ENCODE measurements around the gene DYRK3. TPM values are rescaled to one million over a fixed set of nuclear protein-coding genes. Genes with fewer than 3 reads are reported as not detected.

Gene DYRK3
- total and polyA plus RNA-seq, 12 donors: 4.1 to 31.1 (median 20.8) TPM

DNA sequence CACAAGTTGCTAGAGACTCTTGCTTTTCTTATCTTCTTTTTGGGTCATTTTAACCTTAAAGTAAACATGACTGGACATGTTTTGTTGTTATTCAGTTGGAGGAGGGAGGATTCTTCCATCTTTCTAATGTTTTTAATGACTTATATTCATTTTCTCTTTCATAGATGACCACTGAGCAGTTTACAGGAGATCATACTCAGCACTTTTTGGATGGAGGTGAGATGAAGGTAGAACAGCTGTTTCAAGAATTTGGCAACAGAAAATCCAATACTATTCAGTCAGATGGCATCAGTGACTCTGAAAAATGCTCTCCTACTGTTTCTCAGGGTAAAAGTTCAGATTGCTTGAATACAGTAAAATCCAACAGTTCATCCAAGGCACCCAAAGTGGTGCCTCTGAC, 11.9 kb downstream of the DYRK3 start:
- TF ChIP-seq, protein P1, sequence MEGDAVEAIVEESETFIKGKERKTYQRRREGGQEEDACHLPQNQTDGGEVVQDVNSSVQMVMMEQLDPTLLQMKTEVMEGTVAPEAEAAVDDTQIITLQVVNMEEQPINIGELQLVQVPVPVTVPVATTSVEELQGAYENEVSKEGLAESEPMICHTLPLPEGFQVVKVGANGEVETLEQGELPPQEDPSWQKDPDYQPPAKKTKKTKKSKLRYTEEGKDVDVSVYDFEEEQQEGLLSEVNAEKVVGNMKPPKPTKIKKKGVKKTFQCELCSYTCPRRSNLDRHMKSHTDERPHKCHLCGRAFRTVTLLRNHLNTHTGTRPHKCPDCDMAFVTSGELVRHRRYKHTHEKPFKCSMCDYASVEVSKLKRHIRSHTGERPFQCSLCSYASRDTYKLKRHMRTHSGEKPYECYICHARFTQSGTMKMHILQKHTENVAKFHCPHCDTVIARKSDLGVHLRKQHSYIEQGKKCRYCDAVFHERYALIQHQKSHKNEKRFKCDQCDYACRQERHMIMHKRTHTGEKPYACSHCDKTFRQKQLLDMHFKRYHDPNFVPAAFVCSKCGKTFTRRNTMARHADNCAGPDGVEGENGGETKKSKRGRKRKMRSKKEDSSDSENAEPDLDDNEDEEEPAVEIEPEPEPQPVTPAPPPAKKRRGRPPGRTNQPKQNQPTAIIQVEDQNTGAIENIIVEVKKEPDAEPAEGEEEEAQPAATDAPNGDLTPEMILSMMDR (IDR thresholded peaks at IDR 0.05): no peak
- ATAC-seq: no peak

DNA sequence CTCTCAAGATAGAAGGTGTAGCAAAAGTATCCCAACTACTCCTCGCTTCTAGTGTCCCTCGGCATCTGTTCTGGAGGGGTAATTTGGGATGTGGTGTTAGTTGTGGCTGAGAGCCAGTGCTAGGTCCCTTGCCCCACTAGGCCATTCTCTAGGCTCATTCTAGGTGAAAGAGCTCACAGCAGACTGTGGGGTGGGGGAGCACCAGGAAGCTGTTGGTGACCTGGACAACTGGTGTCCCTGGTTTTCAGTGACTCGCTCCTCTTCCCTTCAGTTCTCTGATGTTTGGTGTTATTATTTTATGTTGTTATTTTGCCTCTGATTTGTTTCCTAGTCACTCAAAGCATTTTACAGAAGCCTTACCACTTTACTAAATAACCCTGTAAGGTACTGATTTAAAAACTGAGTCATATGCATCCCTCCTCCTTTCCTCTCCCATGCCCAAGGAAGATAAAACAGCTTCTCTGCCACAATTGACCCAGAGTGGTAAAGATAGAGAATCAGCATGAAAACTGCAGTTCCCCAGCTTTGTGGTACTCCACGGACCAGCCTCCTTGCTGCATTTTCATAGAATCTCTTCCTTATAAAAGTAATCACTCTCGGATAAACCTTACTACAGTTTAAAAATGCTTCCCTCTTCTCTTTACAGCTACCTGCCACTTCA, 14.1 kb downstream of the DYRK3 start:
- TF ChIP-seq, protein P1 (IDR thresholded peaks at IDR 0.05): no peak
- peak in 5 of 8 donors; percentile 34 to 60 (median 47) for ATAC-seq
- Histone ChIP-seq H3K27ac (peak overlapping the region; percentile 41 to 96 (median 76)), H3K27me3 (no peaks in the 10 kb centered on the region), H3K4me1 (peaks cover 21 to 66% (median 45%) of the 10 kb centered on the region in 9 donors), H3K9me3 (no peaks in the 10 kb centered on the region), H3K4me3 (no peak overlapping the region), H3K36me3 (peaks cover 0 to 41% (median 7%) of the 10 kb centered on the region in 9 donors)
- WGBS, 2 donors: 56 to 62% methylated on average over 5 of the region's 5 CpGs
- no peak for DNase-seq
- intact Hi-C loops (cut with DNase I): no loop called here

More for the DNA sequence above, 11.9 kb downstream of the DYRK3 start:
- no peak for DNase-seq
- Histone ChIP-seq H3K4me1 (peaks cover 14 to 44% (median 27%) of the 10 kb centered on the region in 9 donors), H3K9me3 (no peaks in the 10 kb centered on the region), H3K27me3 (no peaks in the 10 kb centered on the region), H3K4me3 (no peak overlapping the region), H3K36me3 (peaks cover 0 to 58% (median 7%) of the 10 kb centered on the region in 9 donors), H3K27ac (no peak overlapping the region)
- intact Hi-C loops (cut with DNase I): no loop called here

DNA sequence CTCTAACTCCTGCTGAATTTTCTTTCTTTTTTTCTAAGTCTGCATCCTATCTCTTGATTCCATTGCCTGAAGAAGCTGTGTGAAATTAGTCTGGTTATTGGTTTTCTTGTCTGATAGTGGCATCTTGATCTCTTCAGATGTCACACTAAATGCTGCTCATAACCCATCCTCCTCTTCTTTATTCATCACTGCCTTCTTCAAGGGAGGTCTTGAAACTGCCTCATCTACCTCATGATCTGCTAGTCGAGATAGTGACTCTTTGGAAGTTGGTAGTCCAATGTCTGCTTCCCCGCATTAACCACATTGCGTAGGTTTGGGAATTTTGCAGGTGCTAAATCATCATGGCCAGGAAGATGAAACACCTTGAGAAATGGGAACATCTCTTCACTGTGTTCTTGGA, 15.7 kb downstream of the DYRK3 start:
- no peak for ATAC-seq
- peak overlapping the region in 6 of 10 donors; percentile 41 to 96 (median 80) for H3K27ac ChIP-seq

More for the DNA sequence above, 15.7 kb downstream of the DYRK3 start:
- peaks cover 29 to 82% (median 61%) of the 10 kb centered on the region in 9 donors for H3K4me1 ChIP-seq
- H3K9me3 ChIP-seq: no peaks in the 10 kb centered on the region
- H3K27me3 ChIP-seq: no peaks in the 10 kb centered on the region
- no peak for DNase-seq
- TF ChIP-seq, protein P1 (IDR thresholded peaks at IDR 0.05): no peak
- H3K36me3 ChIP-seq: peaks cover 0 to 36% (median 7%) of the 10 kb centered on the region in 9 donors
- intact Hi-C loops (cut with DNase I): loop anchor here in 2 of 10 donors (10.0 kb wide), 1 partner anchor 74 kb away; no protein-coding TSS in a partner anchor
- WGBS, 2 donors: 94 to 95% methylated on average over 3 of the region's 3 CpGs
- H3K4me3 ChIP-seq: no peak overlapping the region

Measured in heart right ventricle (tissue), 16 donors.